Hepatocyte (in vitro differentiated cells): Measurements from ENCODE around the gene CBX7. TPM values are rescaled to one million over a fixed set of nuclear protein-coding genes. Genes with fewer than 3 reads are reported as not detected.

Source experiments
- DNase-seq: peaks from one replicate; pipeline ENCODE4 v3.0.0-alpha.2; 2016; ENCODE audit warnings: low spot score
- H2AFZ ChIP-seq: fragments of 200-600 bp; sonication (generic); 2 replicates; pipeline ENCODE4 v1.6.0; 2016; ENCODE audit warnings: antibody characterized with exemption, mild to moderate bottlenecking
- H3K27ac ChIP-seq: fragments of 200-600 bp; sonication (generic); 2 replicates; pipeline ENCODE4 v1.5.1; 2016; ENCODE audit warnings: mild to moderate bottlenecking
- H3K27me3 ChIP-seq: fragments of 200-600 bp; sonication (generic); 2 replicates; pipeline ENCODE4 v1.6.1; 2016
- H3K36me3 ChIP-seq: fragments of 200-600 bp; sonication (generic); replicated peaks from 2 replicates; pipeline ENCODE4 v1.5.1; 2016; ENCODE audit warnings: low read depth; ENCODE audit not compliant: insufficient read depth
- H3K4me1 ChIP-seq: fragments of 200-600 bp; sonication (generic); 2 replicates; pipeline ENCODE4 v1.5.1; 2016; ENCODE audit warnings: mild to moderate bottlenecking, moderate library complexity; ENCODE audit not compliant: insufficient read depth
- H3K4me2 ChIP-seq: fragments of 200-600 bp; sonication (generic); 2 replicates; pipeline ENCODE4 v1.6.0; 2016
- H3K4me3 ChIP-seq: fragments of 200-600 bp; sonication (generic); 2 replicates; pipeline ENCODE4 v1.5.1; 2016; ENCODE audit warnings: mild to moderate bottlenecking
- H3K79me2 ChIP-seq: fragments of 200-600 bp; sonication (generic); 2 replicates; pipeline ENCODE4 v1.6.0; 2017; ENCODE audit warnings: mild to moderate bottlenecking
- H3K9me2 ChIP-seq: fragments of 200-600 bp; sonication (generic); replicated peaks from 2 replicates; pipeline ENCODE4 v1.6.0; 2017; ENCODE audit warnings: mild to moderate bottlenecking; ENCODE audit not compliant: insufficient read depth
- H3K9me3 ChIP-seq: fragments of 200-600 bp; sonication (generic); 2 replicates; pipeline ENCODE4 v1.5.1; 2016; ENCODE audit warnings: low read depth, mild to moderate bottlenecking
- H4K20me1 ChIP-seq: fragments of 200-600 bp; sonication (generic); 2 replicates; pipeline ENCODE4 v1.6.0; 2016; ENCODE audit warnings: mild to moderate bottlenecking; ENCODE audit not compliant: insufficient read depth, poor library complexity, severe bottlenecking
- CTCF ChIP-seq: fragments of 200-600 bp; sonication (generic); IDR thresholded peaks from 2 replicates; pipeline ENCODE4 v1.5.1; 2016; ENCODE audit warnings: antibody characterized with exemption, mild to moderate bottlenecking; ENCODE audit not compliant: poor library complexity
- EZH2 ChIP-seq: fragments of 200-600 bp; sonication (generic); IDR thresholded peaks from 2 replicates; pipeline ENCODE4 v1.6.1; 2016; ENCODE audit warnings: antibody characterized with exemption, mild to moderate bottlenecking, borderline replicate concordance
- EZH2phosphoT487 ChIP-seq: fragments of 200-600 bp; sonication (generic); IDR thresholded peaks from one replicate; pipeline ENCODE4 v1.6.1; 2018; ENCODE audit warnings: antibody characterized with exemption, mild to moderate bottlenecking, low read depth, moderate library complexity; ENCODE audit not compliant: unreplicated experiment, severe bottlenecking
- WGBS: methylation state at CpG from one replicate; pipeline ENCODE4 v1.1.6; 2016; ENCODE audit warnings: low lambda C conversion rate; ENCODE audit errors: missing lambda C conversion rate; 5-methylcytosine and 5-hydroxymethylcytosine counted together
- polyA plus RNA-seq: library from polyadenylated mRNA; unstranded; fragments of >200 nt; fragmentation: Nextera tagmentation; extraction: Ambion mirVana; gene quantifications from 2 replicates; pipeline ENCODE4 v1.2.1, GENCODE V29; 2016
- total RNA-seq: library from RNA; depleted of rRNA; stranded (reverse); fragments of >200 nt; gene quantifications from 2 replicates; pipeline ENCODE4 v1.2.3, GENCODE V29; 2014

Gene CBX7
- total and polyA plus RNA-seq, 2 experiments from 2014 or later: 4.2 to 9.6 TPM

DNA sequence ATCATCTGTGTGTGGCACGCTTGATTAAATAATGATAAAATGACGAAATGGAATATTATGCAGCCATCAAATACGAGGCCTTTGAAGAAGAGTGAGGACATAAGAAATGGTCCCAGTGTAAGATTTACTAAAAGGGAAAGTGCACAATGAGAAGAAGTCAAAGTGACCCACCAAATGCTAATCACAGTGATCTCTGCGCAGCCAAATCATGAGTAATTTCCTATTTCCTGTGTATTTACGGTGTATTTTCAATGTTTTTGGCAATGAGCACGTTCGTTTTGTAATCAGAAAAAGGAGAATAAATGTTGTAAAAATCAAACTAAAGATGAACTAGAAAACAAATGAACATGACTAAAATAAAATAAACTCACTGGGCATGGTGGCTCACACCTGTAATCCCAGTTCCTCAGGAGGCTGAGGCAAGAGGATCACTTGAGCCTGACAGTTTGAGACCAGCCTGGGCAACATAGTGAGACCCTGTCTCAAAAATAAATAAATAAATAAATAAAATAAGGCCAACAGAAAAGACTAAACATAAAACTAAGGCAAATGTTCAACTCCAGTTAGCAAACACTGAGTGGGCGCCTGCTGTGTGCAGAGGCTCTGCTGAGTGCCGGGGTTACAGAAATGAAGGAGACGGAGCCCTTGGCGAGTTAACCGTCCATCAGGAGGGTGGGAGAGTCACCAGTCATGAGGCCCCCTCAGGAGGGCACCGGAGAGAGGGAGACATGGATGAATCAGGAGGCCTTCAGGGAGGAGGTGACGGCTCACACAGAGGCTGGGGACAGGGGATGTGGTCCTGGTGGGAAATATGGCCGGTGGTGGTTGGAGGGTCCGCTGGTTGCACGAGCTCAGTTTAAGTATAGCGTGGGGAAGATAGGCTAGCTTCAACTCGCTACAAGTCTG, 26.0 kb upstream of the CBX7 start:
- H3K27ac ChIP-seq: no peak overlapping the region
- DNase-seq: no peak
- H4K20me1 ChIP-seq: no peaks in the 10 kb centered on the region
- H3K9me3 ChIP-seq: no peaks in the 10 kb centered on the region
- H3K9me2 ChIP-seq: no peaks in the 10 kb centered on the region
- no peak overlapping the region for H3K4me2 ChIP-seq
- H3K79me2 ChIP-seq: no peaks in the 10 kb centered on the region
- no peak overlapping the region for H3K4me3 ChIP-seq
- 96% methylated on average over 19 of the region's 19 CpGs for WGBS
- H2AFZ ChIP-seq: no peak overlapping the region
- TF ChIP-seq CTCF (no peak), EZH2phosphoT487 (no peak), EZH2 (no peak)
- H3K4me1 ChIP-seq: peaks cover 26% of the 10 kb centered on the region
- no peaks in the 10 kb centered on the region for H3K27me3 ChIP-seq
- H3K36me3 ChIP-seq: no peaks in the 10 kb centered on the region

DNA sequence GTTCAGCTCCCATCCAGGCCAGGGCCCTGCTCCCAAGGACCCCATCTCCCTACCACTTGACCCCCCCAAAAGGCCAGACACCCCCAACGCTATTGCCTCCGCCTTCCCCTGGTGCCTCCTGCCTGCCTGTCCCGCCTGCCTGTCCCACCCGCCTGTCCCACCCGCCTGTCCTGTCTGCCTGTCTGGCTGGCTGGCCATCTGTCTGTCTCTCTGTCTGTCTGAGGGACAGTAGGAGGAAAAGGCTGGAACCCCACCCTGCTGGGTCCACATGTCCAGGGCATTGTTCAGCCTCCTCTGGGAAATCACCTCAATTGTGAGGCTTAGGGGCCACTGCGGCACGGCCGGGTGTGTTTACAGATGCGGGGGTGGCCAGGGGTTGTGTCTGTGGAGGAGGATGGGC, 25.3 kb upstream of the CBX7 start:
- Histone ChIP-seq H3K27ac (no peak overlapping the region), H3K4me3 (no peak overlapping the region), H3K9me2 (no peaks in the 10 kb centered on the region), H3K9me3 (no peaks in the 10 kb centered on the region), H4K20me1 (no peaks in the 10 kb centered on the region), H3K27me3 (no peaks in the 10 kb centered on the region), H3K4me2 (no peak overlapping the region), H3K79me2 (no peaks in the 10 kb centered on the region), H3K4me1 (peaks cover 26% of the 10 kb centered on the region), H3K36me3 (no peaks in the 10 kb centered on the region), H2AFZ (no peak overlapping the region)
- WGBS: 93% methylated on average over 6 of the region's 9 CpGs
- TF ChIP-seq CTCF (no peak), EZH2 (no peak), EZH2phosphoT487 (no peak)
- no peak for DNase-seq

DNA sequence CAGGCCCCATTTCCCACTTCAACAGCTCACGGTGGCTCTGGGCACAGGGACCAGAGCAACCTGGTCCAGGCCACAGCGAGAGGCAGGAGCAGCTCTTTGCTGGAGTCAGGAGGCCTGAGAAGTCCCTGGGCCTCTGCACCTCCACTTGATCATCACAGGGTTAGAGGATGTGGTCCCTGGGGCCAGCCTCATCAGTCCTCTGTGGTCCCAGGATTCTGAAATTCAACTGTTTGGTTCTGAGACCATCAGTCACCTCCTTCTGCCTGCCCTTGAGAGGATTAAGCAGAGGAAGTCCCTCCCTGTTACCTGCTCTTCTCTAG, 24.9 kb upstream of the CBX7 start:
- TF ChIP-seq EZH2phosphoT487 (no peak), CTCF (no peak), EZH2 (no peak)
- Histone ChIP-seq H2AFZ (no peak overlapping the region), H3K79me2 (no peaks in the 10 kb centered on the region), H4K20me1 (no peaks in the 10 kb centered on the region), H3K4me1 (peaks cover 26% of the 10 kb centered on the region), H3K9me3 (no peaks in the 10 kb centered on the region), H3K4me3 (no peak overlapping the region), H3K27me3 (no peaks in the 10 kb centered on the region), H3K27ac (no peak overlapping the region), H3K36me3 (no peaks in the 10 kb centered on the region), H3K4me2 (no peak overlapping the region), H3K9me2 (no peaks in the 10 kb centered on the region)
- DNase-seq: no peak
- 85% methylated on average over 2 of the region's 2 CpGs for WGBS
